Loucy (cell line): ENCODE measurements around the gene DCLRE1C.

ENCODE experiments used
- CTCF ChIP-seq: fragments of 200-600 bp; sonication (generic); conservative IDR thresholded peaks from 2 replicates; pipeline ENCODE4 v1.5.1; 2014; ENCODE audit warnings: mild to moderate bottlenecking, antibody characterized with exemption, low read length
- EZH2phosphoT487 ChIP-seq: fragments of 200-600 bp; IDR thresholded peaks from 2 replicates; pipeline ENCODE4 v1.6.1; 2018; ENCODE audit warnings: antibody characterized with exemption, mild to moderate bottlenecking, moderate library complexity, borderline replicate concordance

GRCh38 chr10:14875941-14876340 lies 78.0 kb downstream of the DCLRE1C start:
- TF ChIP-seq CTCF, result no peak
- TF ChIP-seq EZH2phosphoT487, result no peak
